Measurements from ENCODE around the gene PPP1R3C. TPM values are rescaled to one million over a fixed set of nuclear protein-coding genes. Genes with fewer than 3 reads are reported as not detected.

The PPP1R3C gene
- total and polyA plus RNA-seq, 4 donors: 25.5 to 76.1 (median 31.0) TPM

DNA sequence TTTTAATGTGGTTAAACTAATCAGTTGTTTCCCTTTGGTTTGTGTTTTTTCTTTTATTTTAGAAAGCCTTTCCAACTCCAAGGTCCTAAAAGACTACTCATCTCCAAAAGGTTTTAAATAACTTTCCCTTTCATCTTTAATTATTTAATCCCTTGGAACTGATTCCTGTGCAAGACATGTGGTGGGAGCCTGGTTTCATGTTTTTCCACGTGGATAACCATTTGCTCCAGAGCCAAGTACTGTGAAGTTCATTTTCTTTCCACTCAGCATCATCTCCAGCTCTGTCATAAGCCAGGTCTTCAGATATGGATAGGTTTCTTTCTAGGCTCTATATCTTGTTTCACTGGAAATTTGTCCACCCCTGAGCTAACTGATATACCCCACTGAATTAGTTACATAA, 16.7 kb downstream of the PPP1R3C start (continued):
- TF ChIP-seq FOXA2 (IDR thresholded peaks at IDR 0.05) (no peak), NR2F2 (IDR thresholded peaks at IDR 0.05) (no peak), RXRA (IDR thresholded peaks at IDR 0.05) (no peak), FOXA1 (IDR thresholded peaks at IDR 0.05) (no peak), YY1 (IDR thresholded peaks at IDR 0.05) (no peak)
- TF ChIP-seq, protein P1, sequence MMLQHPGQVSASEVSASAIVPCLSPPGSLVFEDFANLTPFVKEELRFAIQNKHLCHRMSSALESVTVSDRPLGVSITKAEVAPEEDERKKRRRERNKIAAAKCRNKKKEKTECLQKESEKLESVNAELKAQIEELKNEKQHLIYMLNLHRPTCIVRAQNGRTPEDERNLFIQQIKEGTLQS (IDR thresholded peaks at IDR 0.05): no peak

GRCh38 chr10:91614225-91614624, 18.6 kb downstream of the PPP1R3C start:
- 90% methylated on average over 2 of the region's 2 CpGs for WGBS
- DNase-seq (ENCODE audit: low spot score): no peak
- Histone ChIP-seq H3K27ac (ENCODE audit: low read depth in 1 of 2, low read length in 2 of 2) (no peak overlapping the region), H3K36me3 (ENCODE audit: control insufficient read depth in 4 of 4, insufficient read depth in 3 of 4, low read depth in 1 of 4, low read length in 3 of 4) (peaks cover 0 to under 1% (median 0%) of the 10 kb centered on the region in 4 donors), H3K27me3 (ENCODE audit: control insufficient read depth in 4 of 4, insufficient read depth in 4 of 4, low read length in 3 of 4) (no peaks in the 10 kb centered on the region), H3K9me3 (ENCODE audit: control insufficient read depth in 4 of 4, low read length in 3 of 4) (no peaks in the 10 kb centered on the region), H3K9ac (ENCODE audit: low read depth in 1 of 2, low read length in 2 of 2) (no peak overlapping the region), H3K4me3 (ENCODE audit: low read depth in 1 of 3, low read length in 3 of 3) (no peak overlapping the region), H3K4me1 (ENCODE audit: control insufficient read depth in 4 of 4, insufficient read depth in 4 of 4, low read length in 3 of 4) (peaks cover 0 to 4% (median 2%) of the 10 kb centered on the region in 4 donors)
- TF ChIP-seq GABPA (IDR thresholded peaks at IDR 0.05 in 1 of 2, conservative IDR thresholded peaks at IDR 0.05 in 1 of 2): no peak
- TF ChIP-seq RXRA (IDR thresholded peaks at IDR 0.05): no peak
- TF ChIP-seq ZBTB33 (IDR thresholded peaks at IDR 0.05): no peak
- TF ChIP-seq, protein P2, sequence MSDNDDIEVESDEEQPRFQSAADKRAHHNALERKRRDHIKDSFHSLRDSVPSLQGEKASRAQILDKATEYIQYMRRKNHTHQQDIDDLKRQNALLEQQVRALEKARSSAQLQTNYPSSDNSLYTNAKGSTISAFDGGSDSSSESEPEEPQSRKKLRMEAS (IDR thresholded peaks at IDR 0.05): no peak
- TF ChIP-seq, protein P3, sequence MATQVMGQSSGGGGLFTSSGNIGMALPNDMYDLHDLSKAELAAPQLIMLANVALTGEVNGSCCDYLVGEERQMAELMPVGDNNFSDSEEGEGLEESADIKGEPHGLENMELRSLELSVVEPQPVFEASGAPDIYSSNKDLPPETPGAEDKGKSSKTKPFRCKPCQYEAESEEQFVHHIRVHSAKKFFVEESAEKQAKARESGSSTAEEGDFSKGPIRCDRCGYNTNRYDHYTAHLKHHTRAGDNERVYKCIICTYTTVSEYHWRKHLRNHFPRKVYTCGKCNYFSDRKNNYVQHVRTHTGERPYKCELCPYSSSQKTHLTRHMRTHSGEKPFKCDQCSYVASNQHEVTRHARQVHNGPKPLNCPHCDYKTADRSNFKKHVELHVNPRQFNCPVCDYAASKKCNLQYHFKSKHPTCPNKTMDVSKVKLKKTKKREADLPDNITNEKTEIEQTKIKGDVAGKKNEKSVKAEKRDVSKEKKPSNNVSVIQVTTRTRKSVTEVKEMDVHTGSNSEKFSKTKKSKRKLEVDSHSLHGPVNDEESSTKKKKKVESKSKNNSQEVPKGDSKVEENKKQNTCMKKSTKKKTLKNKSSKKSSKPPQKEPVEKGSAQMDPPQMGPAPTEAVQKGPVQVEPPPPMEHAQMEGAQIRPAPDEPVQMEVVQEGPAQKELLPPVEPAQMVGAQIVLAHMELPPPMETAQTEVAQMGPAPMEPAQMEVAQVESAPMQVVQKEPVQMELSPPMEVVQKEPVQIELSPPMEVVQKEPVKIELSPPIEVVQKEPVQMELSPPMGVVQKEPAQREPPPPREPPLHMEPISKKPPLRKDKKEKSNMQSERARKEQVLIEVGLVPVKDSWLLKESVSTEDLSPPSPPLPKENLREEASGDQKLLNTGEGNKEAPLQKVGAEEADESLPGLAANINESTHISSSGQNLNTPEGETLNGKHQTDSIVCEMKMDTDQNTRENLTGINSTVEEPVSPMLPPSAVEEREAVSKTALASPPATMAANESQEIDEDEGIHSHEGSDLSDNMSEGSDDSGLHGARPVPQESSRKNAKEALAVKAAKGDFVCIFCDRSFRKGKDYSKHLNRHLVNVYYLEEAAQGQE (IDR thresholded peaks at IDR 0.05): no peak
- TF ChIP-seq NR2F2 (IDR thresholded peaks at IDR 0.05): no peak
- TF ChIP-seq SP1 (IDR thresholded peaks at IDR 0.05): no peak
- no peak for TF ChIP-seq EGR1 (IDR thresholded peaks at IDR 0.05; ENCODE audit: low read depth in 2 of 2)
- no peak for TF ChIP-seq FOXA1 (IDR thresholded peaks at IDR 0.05)
- TF ChIP-seq HNF4G (IDR thresholded peaks at IDR 0.05): no peak
- no peak for TF ChIP-seq CTCF (IDR thresholded peaks at IDR 0.05; ENCODE audit: low read depth, low read length, missing input control)
- TF ChIP-seq JUND (IDR thresholded peaks at IDR 0.05): no peak
